Measurements from ENCODE around the gene C2orf81. TPM values are rescaled to one million over a fixed set of nuclear protein-coding genes. Genes with fewer than 3 reads are reported as not detected.

The C2orf81 gene
- total RNA-seq, 1 experiment from 2014 or later = 2.9 TPM

DNA sequence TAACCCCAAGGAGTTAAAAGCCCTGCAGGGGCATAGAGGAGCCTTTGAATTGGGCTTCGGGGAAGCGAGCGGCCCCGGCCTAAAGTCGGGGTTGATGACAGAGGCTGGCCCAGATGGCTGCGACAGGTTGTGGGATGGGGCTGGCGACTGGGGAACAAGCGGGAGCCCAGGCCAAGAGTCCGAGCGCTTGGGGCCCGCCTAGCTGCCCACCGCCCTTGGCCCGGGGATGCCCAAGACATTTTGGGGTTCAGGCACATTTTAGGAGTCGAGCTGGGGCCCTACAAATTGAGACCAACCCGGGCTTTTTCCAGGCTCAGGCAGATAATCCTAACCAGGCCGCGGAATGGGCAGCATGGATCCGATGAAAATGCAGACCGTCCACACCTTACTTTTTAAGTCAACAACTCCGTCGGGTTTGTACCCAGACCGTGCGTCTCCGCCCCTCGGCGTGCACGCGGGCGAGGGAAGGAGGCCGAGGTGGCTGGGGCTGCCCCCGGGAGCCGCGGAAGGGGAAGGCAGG lies 19.8 kb upstream of the C2orf81 start:
- no peaks in the 10 kb centered on the region for H3K36me3 Mint-ChIP-seq
- peak overlapping the region; percentile 99 for H3K4me3 Mint-ChIP-seq
- TF ChIP-seq ZNF121 (CRISPR knock-in tag; IDR thresholded peaks at IDR 0.05) (no peak), TEAD4 (CRISPR knock-in tag; IDR thresholded peaks at IDR 0.05) (0 out of 2 replicates have a peak, but pooled peaks have one; percentile 11), ETV6 (CRISPR knock-in tag; IDR thresholded peaks at IDR 0.05) (0 out of 2 replicates have a peak, but pooled peaks have one; percentile 7)
- TF ChIP-seq, protein P1, sequence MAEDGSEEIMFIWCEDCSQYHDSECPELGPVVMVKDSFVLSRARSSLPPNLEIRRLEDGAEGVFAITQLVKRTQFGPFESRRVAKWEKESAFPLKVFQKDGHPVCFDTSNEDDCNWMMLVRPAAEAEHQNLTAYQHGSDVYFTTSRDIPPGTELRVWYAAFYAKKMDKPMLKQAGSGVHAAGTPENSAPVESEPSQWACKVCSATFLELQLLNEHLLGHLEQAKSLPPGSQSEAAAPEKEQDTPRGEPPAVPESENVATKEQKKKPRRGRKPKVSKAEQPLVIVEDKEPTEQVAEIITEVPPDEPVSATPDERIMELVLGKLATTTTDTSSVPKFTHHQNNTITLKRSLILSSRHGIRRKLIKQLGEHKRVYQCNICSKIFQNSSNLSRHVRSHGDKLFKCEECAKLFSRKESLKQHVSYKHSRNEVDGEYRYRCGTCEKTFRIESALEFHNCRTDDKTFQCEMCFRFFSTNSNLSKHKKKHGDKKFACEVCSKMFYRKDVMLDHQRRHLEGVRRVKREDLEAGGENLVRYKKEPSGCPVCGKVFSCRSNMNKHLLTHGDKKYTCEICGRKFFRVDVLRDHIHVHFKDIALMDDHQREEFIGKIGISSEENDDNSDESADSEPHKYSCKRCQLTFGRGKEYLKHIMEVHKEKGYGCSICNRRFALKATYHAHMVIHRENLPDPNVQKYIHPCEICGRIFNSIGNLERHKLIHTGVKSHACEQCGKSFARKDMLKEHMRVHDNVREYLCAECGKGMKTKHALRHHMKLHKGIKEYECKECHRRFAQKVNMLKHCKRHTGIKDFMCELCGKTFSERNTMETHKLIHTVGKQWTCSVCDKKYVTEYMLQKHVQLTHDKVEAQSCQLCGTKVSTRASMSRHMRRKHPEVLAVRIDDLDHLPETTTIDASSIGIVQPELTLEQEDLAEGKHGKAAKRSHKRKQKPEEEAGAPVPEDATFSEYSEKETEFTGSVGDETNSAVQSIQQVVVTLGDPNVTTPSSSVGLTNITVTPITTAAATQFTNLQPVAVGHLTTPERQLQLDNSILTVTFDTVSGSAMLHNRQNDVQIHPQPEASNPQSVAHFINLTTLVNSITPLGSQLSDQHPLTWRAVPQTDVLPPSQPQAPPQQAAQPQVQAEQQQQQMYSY (CRISPR knock-in tag; IDR thresholded peaks at IDR 0.05) = no peak
- TF ChIP-seq, protein P2, sequence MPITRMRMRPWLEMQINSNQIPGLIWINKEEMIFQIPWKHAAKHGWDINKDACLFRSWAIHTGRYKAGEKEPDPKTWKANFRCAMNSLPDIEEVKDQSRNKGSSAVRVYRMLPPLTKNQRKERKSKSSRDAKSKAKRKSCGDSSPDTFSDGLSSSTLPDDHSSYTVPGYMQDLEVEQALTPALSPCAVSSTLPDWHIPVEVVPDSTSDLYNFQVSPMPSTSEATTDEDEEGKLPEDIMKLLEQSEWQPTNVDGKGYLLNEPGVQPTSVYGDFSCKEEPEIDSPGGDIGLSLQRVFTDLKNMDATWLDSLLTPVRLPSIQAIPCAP (CRISPR knock-in tag; IDR thresholded peaks at IDR 0.05) = peak; percentile 2; the same call in 1 of the 2 replicates
- TF ChIP-seq, protein P3, sequence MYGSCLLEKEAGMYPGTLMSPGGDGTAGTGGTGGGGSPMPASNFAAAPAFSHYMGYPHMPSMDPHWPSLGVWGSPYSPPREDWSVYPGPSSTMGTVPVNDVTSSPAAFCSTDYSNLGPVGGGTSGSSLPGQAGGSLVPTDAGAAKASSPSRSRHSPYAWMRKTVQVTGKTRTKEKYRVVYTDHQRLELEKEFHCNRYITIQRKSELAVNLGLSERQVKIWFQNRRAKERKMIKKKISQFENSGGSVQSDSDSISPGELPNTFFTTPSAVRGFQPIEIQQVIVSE (CRISPR knock-in tag; IDR thresholded peaks at IDR 0.05; ENCODE audit: borderline replicate concordance) = no peak
- TF ChIP-seq, protein P4, sequence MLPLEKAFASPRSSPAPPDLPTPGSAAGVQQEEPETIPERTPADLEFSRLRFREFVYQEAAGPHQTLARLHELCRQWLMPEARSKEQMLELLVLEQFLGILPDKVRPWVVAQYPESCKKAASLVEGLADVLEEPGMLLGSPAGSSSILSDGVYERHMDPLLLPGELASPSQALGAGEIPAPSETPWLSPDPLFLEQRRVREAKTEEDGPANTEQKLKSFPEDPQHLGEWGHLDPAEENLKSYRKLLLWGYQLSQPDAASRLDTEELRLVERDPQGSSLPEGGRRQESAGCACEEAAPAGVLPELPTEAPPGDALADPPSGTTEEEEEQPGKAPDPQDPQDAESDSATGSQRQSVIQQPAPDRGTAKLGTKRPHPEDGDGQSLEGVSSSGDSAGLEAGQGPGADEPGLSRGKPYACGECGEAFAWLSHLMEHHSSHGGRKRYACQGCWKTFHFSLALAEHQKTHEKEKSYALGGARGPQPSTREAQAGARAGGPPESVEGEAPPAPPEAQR (CRISPR knock-in tag; IDR thresholded peaks at IDR 0.05) = no peak
- ChIA-PET CTCF (interaction anchor here (1.1 to 1.8 kb wide), 4 partner anchors 13 to 191 kb away, joined by 3 to 7 read pairs (median 5); no protein-coding TSS in a partner anchor), POLR2A (interaction anchor here (1.3 to 2.5 kb wide), 5 partner anchors 15 to 146 kb away, joined by 3 to 29 read pairs (median 7); partner anchors contain the start of genes C2orf81, WBP1 and WDR54)
- DNase-seq (ENCODE audit: low spot score) = peak; percentile 42
- peaks cover 12% of the 10 kb centered on the region for H3K27me3 Mint-ChIP-seq (ENCODE audit: low read depth)
- H3K9me3 Mint-ChIP-seq = no peaks in the 10 kb centered on the region
- H3K27ac Mint-ChIP-seq = peak overlapping the region; percentile 100
- peaks cover 41% of the 10 kb centered on the region for H3K4me1 Mint-ChIP-seq
- ATAC-seq = peak; percentile 2

DNA sequence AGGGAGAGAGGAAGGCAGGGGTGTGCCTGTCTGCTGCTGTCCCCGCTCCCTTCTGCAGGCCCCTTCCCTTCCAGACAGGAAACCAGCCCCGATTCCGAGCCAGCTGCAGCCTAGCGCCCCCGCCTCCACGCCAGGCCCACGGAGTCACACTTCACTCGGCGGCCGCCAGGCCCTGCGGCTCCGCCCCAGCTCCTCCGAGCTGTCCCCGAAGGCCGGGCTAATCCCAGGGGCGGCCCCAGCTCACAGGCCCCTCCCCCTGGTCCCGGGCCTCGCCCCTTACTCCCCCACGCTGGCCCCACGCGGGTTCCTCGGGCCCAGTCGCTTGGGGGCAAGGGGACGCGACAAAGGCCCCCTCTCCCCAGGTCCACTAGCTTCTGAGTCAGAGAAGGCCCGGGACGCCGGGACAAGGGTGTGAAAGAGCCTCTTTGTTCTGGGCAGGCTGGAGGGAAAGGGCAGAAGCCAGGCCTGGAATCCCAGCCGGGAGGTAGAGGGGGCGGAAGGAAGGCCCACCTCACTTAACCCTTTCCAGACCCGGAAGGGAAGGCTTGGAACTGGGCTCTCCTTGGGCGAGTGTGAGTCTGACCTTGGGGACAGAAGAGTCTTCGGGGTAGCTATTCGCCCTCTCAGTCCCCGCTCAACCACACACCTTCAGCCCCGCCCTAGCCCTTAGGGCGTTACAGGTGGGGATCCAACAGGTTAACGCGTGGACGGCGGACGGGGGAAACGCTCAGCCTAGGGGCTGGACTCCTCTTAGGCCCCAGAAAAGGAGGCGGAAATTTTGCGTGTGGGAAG lies 19.2 kb upstream of the C2orf81 start:
- DNase-seq (ENCODE audit: low spot score) (peak; percentile 83), ATAC-seq (peak; percentile 76)
- peaks cover 12% of the 10 kb centered on the region for H3K27me3 Mint-ChIP-seq (ENCODE audit: low read depth)
- peak overlapping the region; percentile 100 for H3K27ac Mint-ChIP-seq
- peaks cover 41% of the 10 kb centered on the region for H3K4me1 Mint-ChIP-seq
- ChIA-PET CTCF (interaction anchor here (0.6 to 2.3 kb wide), 14 partner anchors 9 to 191 kb away, joined by 3 to 19 read pairs (median 6); partner anchors contain the start of genes C2orf81, MOGS, WBP1 and WDR54), POLR2A (interaction anchor here (0.5 to 2.5 kb wide), 13 partner anchors 8 to 1124 kb away, joined by 3 to 29 read pairs (median 3); partner anchors contain the start of genes C2orf81, INO80B, WBP1 and WDR54)
- H3K4me3 Mint-ChIP-seq = peak overlapping the region; percentile 99
- no peaks in the 10 kb centered on the region for H3K9me3 Mint-ChIP-seq
- peaks cover 4% of the 10 kb centered on the region; the same call in 1 of the 2 replicates for H3K36me3 Mint-ChIP-seq
- TF ChIP-seq EMX1 (CRISPR knock-in tag; IDR thresholded peaks at IDR 0.05) (no peak), NFYB (CRISPR knock-in tag; conservative IDR thresholded peaks at IDR 0.05; ENCODE audit: low read depth) (no peak), ZNF232 (CRISPR knock-in tag; IDR thresholded peaks at IDR 0.05) (no peak), NR3C1 (CRISPR knock-in tag; conservative IDR thresholded peaks at IDR 0.05; ENCODE audit: low read depth) (no peak), TP53 (CRISPR knock-in tag; IDR thresholded peaks at IDR 0.05) (no peak)
- TF ChIP-seq, protein P5, sequence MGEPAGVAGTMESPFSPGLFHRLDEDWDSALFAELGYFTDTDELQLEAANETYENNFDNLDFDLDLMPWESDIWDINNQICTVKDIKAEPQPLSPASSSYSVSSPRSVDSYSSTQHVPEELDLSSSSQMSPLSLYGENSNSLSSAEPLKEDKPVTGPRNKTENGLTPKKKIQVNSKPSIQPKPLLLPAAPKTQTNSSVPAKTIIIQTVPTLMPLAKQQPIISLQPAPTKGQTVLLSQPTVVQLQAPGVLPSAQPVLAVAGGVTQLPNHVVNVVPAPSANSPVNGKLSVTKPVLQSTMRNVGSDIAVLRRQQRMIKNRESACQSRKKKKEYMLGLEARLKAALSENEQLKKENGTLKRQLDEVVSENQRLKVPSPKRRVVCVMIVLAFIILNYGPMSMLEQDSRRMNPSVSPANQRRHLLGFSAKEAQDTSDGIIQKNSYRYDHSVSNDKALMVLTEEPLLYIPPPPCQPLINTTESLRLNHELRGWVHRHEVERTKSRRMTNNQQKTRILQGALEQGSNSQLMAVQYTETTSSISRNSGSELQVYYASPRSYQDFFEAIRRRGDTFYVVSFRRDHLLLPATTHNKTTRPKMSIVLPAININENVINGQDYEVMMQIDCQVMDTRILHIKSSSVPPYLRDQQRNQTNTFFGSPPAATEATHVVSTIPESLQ (CRISPR knock-in tag; IDR thresholded peaks at IDR 0.05) = no peak
- TF ChIP-seq, protein P6, sequence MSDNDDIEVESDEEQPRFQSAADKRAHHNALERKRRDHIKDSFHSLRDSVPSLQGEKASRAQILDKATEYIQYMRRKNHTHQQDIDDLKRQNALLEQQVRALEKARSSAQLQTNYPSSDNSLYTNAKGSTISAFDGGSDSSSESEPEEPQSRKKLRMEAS (CRISPR knock-in tag; IDR thresholded peaks at IDR 0.05) = no peak
- TF ChIP-seq, protein P7, sequence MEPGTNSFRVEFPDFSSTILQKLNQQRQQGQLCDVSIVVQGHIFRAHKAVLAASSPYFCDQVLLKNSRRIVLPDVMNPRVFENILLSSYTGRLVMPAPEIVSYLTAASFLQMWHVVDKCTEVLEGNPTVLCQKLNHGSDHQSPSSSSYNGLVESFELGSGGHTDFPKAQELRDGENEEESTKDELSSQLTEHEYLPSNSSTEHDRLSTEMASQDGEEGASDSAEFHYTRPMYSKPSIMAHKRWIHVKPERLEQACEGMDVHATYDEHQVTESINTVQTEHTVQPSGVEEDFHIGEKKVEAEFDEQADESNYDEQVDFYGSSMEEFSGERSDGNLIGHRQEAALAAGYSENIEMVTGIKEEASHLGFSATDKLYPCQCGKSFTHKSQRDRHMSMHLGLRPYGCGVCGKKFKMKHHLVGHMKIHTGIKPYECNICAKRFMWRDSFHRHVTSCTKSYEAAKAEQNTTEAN (CRISPR knock-in tag; IDR thresholded peaks at IDR 0.05) = no peak
- TF ChIP-seq, protein P8, sequence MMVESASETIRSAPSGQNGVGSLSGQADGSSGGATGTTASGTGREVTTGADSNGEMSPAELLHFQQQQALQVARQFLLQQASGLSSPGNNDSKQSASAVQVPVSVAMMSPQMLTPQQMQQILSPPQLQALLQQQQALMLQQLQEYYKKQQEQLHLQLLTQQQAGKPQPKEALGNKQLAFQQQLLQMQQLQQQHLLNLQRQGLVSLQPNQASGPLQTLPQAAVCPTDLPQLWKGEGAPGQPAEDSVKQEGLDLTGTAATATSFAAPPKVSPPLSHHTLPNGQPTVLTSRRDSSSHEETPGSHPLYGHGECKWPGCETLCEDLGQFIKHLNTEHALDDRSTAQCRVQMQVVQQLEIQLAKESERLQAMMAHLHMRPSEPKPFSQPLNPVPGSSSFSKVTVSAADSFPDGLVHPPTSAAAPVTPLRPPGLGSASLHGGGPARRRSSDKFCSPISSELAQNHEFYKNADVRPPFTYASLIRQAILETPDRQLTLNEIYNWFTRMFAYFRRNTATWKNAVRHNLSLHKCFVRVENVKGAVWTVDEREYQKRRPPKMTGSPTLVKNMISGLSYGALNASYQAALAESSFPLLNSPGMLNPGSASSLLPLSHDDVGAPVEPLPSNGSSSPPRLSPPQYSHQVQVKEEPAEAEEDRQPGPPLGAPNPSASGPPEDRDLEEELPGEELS (CRISPR knock-in tag; IDR thresholded peaks at IDR 0.05) = peak; percentile 39; the same call in 1 of the 2 replicates
- TF ChIP-seq, protein P9, sequence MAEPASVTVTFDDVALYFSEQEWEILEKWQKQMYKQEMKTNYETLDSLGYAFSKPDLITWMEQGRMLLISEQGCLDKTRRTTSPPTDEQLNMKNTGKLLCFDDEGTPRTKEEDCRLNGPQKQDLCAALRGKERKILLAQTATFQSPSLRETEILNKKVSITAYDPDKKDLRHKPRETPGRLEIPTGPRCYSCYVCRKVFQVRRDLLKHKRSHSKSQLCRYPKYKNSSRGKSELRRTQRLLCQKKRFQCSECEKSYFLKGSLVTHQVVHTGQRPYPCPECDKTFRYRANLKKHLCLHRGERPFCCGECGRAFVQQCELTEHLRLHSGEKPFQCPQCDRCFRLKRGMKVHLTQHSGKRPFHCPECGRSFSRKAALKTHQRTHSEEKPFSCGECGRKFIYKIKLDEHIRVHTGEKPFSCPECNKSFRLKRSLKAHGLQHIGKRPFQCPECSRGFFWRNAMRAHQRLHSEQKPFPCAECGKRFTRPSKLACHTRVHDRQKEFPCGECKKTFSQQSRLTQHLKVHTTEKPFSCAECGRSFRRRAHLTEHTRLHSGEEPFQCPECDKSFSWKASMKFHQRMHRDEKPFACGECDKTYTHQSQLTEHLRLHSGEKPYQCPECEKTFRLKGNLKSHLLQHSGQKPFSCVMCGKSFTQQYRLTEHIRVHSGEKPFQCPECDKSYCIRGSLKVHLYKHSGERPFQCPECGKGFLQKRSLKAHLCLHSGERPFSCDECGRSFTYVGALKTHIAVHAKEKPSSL (CRISPR knock-in tag; conservative IDR thresholded peaks at IDR 0.05) = no peak

Data from WTC11 (cell line).